Upper lobe of right lung (tissue), 1 donor: ENCODE measurements around the gene EPB41. TPM values are rescaled to one million over a fixed set of nuclear protein-coding genes. Genes with fewer than 3 reads are reported as not detected.
"Not testable (repeated sequence)": the region's sequence is repeated elsewhere in the genome, so short reads cannot be mapped to it uniquely, and the experiment has no call there.

Experiments
- ATAC-seq: fragments of 200-7000 bp; cut with Tn5 transposase; one replicate; pipeline ENCODE4 v1.9.1; 2020; ENCODE audit warnings: mild to moderate bottlenecking, moderate library complexity
- DNase-seq: peaks from one replicate; pipeline ENCODE4 v3.0.0-alpha.2; 2020
- H3K27ac ChIP-seq: fragments of 200-600 bp; one replicate; pipeline ENCODE4 v1.8.0; 2022
- H3K27me3 ChIP-seq: fragments of 200-600 bp; one replicate; pipeline ENCODE4 v1.8.0; 2022; ENCODE audit warnings: mild to moderate bottlenecking
- H3K36me3 ChIP-seq: fragments of 200-600 bp; one replicate; pipeline ENCODE4 v1.8.0; 2022
- H3K4me1 ChIP-seq: fragments of 200-600 bp; one replicate; pipeline ENCODE4 v1.8.0; 2022
- H3K4me3 ChIP-seq: fragments of 200-600 bp; one replicate; pipeline ENCODE4 v1.8.0; 2022; ENCODE audit warnings: mild to moderate bottlenecking
- H3K9me3 ChIP-seq: fragments of 200-600 bp; one replicate; pipeline ENCODE4 v1.8.0; 2022
- CTCF ChIP-seq: fragments of 200-600 bp; IDR thresholded peaks from one replicate; pipeline ENCODE4 v1.8.0; 2022; ENCODE audit warnings: antibody characterized with exemption
- intact Hi-C: fragments of 100-400 bp; cut with DNase I; formaldehyde crosslinking; loops from one replicate; pipeline ENCODE4 v1.11.0; 2022
- total RNA-seq: library from RNA; stranded (reverse); fragmentation: NEBNext Ultra II Directional; extraction: Animal tissue kit (Norgen Biotek cat#: 25700); gene quantifications from one replicate; pipeline ENCODE4 v1.2.1, GENCODE V29; 2021
- donor health status: DM: no; HTN: yes; CAD: no; lungs with severe emphysema.

EPB41 gene
- total RNA-seq, 1 donor from 2014 or later = 67.0 TPM

- H3K36me3 ChIP-seq = no peaks in the 10 kb centered on the region
- no peak for TF ChIP-seq CTCF
- intact Hi-C loops = no loop called here
- no peaks in the 10 kb centered on the region for H3K27me3 ChIP-seq
- DNase-seq (no peak), ATAC-seq (no peak)
- H3K9me3 ChIP-seq = no peaks in the 10 kb centered on the region
- H3K4me1 ChIP-seq = peaks cover 6% of the 10 kb centered on the region
- H3K4me3 ChIP-seq = no peak overlapping the region
- no peak overlapping the region for H3K27ac ChIP-seq
Observed at GRCh38 chr1:28950006-28950405, 35.6 kb downstream of the EPB41 start.

GRCh38 chr1:28950449-28950848 lies 36.1 kb downstream of the EPB41 start:
- Histone ChIP-seq H3K27ac (no peak overlapping the region), H3K36me3 (no peaks in the 10 kb centered on the region), H3K4me3 (no peak overlapping the region), H3K27me3 (no peaks in the 10 kb centered on the region), H3K9me3 (no peaks in the 10 kb centered on the region), H3K4me1 (peaks cover 6% of the 10 kb centered on the region)
- no peak for TF ChIP-seq CTCF
- intact Hi-C loops = no loop called here
- DNase-seq (no peak), ATAC-seq (no peak)

DNA sequence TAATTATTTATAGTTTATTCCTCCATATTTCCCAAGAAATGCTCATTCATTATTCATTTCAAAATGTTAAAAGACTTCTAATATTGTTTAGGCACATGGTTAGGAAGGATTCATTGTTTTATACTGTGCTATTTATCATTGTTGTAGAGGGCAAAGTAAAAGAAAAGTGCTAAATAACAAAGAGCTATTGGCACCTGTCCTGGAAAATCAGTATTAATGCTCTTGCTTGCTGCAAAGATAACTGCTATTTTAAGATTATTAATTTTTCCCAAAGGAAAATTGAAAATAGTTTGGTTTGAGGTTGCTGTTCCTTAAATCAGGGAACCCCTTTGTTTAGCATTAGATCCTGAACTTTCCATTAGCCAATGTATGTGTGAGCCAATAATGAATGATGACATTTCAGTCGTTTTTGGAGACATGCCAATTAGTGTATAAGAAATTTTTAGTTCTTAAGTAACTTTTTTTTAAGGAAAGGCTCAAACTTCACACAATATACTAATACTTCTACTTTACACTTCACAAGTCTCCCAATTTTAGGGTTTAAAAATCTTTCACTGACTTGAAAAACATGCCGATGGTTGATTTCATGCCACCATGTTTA lies 39.9 kb downstream of the EPB41 start:
- no peak for ATAC-seq
- H3K4me3 ChIP-seq = no peak overlapping the region
- no peaks in the 10 kb centered on the region for H3K9me3 ChIP-seq
- H3K27me3 ChIP-seq = no peaks in the 10 kb centered on the region
- no peak for DNase-seq
- TF ChIP-seq CTCF = no peak
- intact Hi-C loops = no loop called here
- H3K36me3 ChIP-seq = no peaks in the 10 kb centered on the region
- H3K27ac ChIP-seq = no peak overlapping the region
- H3K4me1 ChIP-seq = peaks cover 6% of the 10 kb centered on the region

- Histone ChIP-seq H3K4me1 (peaks cover 6% of the 10 kb centered on the region), H3K36me3 (no peaks in the 10 kb centered on the region), H3K9me3 (no peaks in the 10 kb centered on the region), H3K4me3 (no peak overlapping the region), H3K27me3 (no peaks in the 10 kb centered on the region), H3K27ac (no peak overlapping the region)
- no peak for DNase-seq
- intact Hi-C loops = no loop called here
- no peak for TF ChIP-seq CTCF
- ATAC-seq = no peak
Observed at GRCh38 chr1:28956038-28956464, 41.7 kb downstream of the EPB41 start.

DNA sequence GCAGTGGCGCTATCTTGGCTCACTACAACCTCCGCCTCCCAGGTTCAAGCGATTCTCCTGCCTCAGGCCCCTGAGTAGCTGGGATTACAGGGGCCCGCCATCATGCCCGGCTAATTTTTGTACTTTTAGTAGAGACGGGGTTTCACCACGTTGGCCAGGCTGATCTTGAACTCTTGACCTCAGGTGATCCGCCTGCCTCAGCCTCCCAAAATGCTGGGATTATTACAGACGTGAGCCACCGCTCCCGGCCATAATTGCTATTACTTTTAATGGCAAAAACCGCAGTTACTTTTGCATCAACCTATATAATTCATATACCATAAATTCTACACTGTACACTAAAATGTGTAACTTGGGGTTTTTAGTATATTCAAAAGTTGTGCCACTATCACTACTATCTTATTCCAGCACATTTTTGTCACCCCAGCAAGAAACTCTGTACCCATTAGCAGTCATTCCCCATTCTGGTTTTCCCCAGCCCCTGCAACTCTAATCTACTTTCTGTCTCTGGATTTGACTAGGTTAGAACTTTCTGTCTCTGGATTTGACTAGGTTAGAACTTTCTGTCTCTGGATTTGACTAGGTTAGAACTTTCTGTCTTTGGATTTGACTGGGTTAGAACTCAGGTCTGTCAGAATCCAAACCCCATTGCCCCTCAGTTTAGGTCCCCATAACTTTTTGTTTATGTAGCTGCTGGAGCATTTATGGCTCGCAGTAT lies 47.9 kb downstream of the EPB41 start:
- ATAC-seq = not testable (repeated sequence)

GRCh38 chr1:28965271-28965870 lies 51.0 kb downstream of the EPB41 start:
- H3K36me3 ChIP-seq = no peaks in the 10 kb centered on the region
- H3K27ac ChIP-seq = no peak overlapping the region
- no peak overlapping the region for H3K4me3 ChIP-seq
- no peak for TF ChIP-seq CTCF
- no peaks in the 10 kb centered on the region for H3K4me1 ChIP-seq
- DNase-seq (no peak), ATAC-seq (no peak)
- intact Hi-C loops = no loop called here
- H3K27me3 ChIP-seq = no peaks in the 10 kb centered on the region
- no peaks in the 10 kb centered on the region for H3K9me3 ChIP-seq

More for the DNA sequence above, 47.9 kb downstream of the EPB41 start:
- H3K27ac ChIP-seq, H3K36me3 ChIP-seq, DNase-seq, H3K4me1 ChIP-seq, H3K27me3 ChIP-seq, H3K9me3 ChIP-seq, H3K4me3 ChIP-seq, intact Hi-C loops: not testable (repeated sequence)
